ENCODE results near the gene UBA6. TPM values are rescaled to one million over a fixed set of nuclear protein-coding genes. Genes with fewer than 3 reads are reported as not detected.

The UBA6 gene
- total RNA-seq, 1 donor from 2014 or later, result 342 TPM

DNA sequence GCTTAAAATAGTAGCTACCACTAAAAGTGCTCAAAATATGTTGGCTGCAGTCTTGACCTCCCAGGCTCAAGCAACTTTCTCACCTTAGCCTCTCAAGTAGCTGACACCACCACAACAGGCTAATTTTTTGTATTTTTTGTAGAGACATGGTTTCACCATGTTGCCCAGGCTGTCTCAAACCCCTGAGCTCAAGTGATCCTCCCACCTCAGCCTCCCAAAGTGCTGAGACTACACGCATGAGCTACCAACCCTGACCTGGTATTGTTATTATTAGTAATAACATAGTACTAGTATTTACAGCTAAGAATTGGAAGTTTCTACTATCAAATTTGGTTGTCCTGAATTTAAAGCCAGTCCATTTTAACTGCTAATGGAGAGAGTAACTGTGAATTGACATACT lies 124.4 kb downstream of the UBA6 start:
- DNase-seq (ENCODE audit: low read depth), result no peak

DNA sequence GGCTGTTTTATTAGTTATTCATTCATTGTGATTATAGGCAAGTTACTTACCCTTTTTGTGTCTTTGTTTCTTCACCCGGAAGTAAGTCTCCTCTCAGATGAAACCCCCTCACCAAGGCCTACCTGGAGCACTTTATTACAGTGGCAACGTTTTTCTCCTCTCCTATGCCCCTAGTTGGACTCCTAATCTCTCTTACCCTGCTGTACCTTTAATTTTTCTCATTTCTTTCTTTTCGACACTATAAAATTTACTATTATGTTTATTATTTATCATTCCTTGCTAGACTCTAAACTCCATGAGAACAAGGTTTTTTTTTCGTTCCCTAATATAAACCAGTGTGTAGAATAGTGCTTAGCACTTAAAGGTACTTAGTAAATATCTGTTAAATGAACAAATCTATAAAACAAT lies 124.9 kb downstream of the UBA6 start:
- DNase-seq (ENCODE audit: low read depth), result no peak

- DNase-seq (ENCODE audit: low read depth), result peak; percentile 54
Measured at GRCh38 chr4:67575232-67576058, 125.5 kb downstream of the UBA6 start.

DNA sequence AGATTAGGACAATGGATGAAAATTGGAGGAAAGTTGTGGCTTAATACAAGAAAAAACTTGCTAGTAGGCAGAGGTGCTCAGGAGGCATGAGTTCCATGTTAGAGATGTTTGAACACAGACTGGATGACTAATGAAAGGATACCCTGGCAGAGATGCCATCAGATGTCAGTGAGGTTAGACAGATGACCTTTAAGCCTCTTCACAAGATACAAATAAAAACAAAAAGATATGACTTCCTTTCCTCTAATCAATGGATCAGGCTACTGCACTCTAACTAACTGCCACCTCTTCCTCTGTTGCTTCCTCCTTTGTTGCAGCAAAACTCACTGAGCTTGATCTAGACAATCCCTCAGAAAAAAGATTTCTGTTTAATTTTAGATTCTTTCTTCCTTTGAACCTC lies 127.8 kb downstream of the UBA6 start:
- DNase-seq (ENCODE audit: low read depth), result no peak

DNA sequence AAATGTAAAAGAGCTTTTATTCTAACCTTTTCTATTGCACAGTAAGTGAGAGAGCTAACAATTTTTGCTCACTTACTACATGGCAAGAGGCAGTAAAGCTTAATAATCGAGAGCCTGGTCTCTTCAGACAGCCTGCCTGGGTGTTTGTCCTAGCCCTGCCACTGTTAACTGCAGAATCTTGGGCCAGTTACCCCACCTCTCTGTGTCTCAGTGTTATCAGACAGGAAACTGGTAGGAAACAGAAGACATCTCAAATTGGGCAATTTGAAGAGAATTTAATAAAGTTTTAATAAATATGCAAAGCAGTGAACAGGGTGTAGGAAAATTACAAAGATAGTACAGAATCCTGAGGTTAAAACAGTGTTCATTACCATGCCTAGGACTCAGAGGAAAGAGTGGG lies 129.0 kb downstream of the UBA6 start:
- DNase-seq (ENCODE audit: low read depth), result no peak

DNA sequence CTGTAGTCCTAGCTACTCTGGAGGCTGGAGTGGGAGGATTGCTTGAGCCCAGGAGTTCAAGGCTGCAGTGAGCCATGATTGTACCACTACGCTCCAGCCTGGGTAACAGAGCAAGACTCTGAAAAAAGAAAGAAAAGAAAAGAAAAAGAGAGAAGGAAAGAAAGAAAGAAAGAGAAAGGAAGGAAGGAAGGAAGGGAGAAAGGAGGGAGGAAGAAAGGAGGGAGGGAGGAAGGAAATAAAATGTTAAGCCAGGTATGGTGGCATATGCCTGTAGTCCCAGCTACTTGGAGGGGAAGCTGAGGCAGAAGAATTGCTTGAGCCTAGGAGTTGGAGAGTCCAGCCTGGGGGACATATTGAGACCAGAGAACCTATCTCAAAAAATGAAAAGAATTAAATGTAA lies 130.4 kb downstream of the UBA6 start:
- DNase-seq (ENCODE audit: low read depth), result no peak

- DNase-seq (ENCODE audit: low read depth), result no peak
Measured at GRCh38 chr4:67568820-67569219, 132.1 kb downstream of the UBA6 start.

DNA sequence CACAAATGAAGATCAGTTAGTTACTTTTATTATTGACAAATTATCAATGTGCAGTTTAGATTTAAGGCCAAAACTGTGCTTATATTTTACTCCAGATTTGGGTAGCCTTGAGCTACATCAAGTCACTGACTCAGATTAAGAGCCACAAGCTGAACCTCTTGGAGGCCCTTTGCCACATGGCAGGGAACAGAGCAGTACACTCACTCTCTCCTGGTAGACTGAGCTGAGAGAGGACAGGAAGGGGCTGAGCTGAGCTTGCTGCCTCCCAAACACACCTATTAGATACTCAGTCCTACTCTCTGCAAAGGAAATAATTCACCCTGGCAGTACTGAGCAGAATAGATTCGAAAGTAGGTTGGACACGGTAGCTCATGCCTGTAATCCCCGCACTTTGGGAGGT lies 134.6 kb downstream of the UBA6 start:
- DNase-seq (ENCODE audit: low read depth), result no peak

DNA sequence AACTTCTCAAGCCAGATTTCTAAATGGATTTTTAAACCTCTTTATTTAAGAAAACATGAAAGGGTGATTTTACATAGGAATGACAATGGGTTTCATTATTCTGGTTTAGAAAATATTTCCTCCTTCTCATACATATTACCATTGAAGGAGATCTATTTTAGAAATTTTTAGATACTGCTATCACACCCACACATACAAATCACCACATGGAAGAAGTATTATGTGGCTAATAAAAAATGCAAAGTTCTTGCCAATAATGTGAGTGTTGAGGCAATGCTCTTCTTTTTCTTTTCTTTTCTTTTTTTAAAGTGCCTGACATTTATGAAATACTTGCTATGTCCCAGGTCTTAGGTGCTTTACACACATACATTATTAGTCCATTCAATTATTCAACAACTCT lies 135.7 kb downstream of the UBA6 start:
- DNase-seq (ENCODE audit: low read depth), result no peak

Other genes starting within 250 kb of the UBA6 start
- 9.2 and 13.9 TPM in 2 replicates for gene CENPC, start 155.7 kb downstream of the UBA6 start, total RNA-seq
- not detected in 2 replicates for gene STAP1, start 142.4 kb downstream of the UBA6 start, total RNA-seq
- not detected in 2 replicates for gene GNRHR, start 53.2 kb upstream of the UBA6 start, total RNA-seq
- gene TMPRSS11D, start 182.8 kb upstream of the UBA6 start, total RNA-seq, result not detected in 2 replicates

Data from renal cortical epithelial cell (primary cell).